ENCODE data around the gene ACTL6B. TPM values are rescaled to one million over a fixed set of nuclear protein-coding genes. Genes with fewer than 3 reads are reported as not detected.

ACTL6B gene
- total RNA-seq, 3 donors from 2014 or later, result not detected

- no peaks in the 10 kb centered on the region for H3K36me3 ChIP-seq
- intact Hi-C loops (cut with DNase I; ENCODE audit: low total_unique reads), result no loop called here
- no peaks in the 10 kb centered on the region for H3K9me3 ChIP-seq
- H3K27ac ChIP-seq, result no peak overlapping the region
- peak overlapping the region; percentile 62 to 85 (median 85) for H3K4me3 ChIP-seq
- TF ChIP-seq CTCF (IDR thresholded peaks at IDR 0.05), result no peak
- TF ChIP-seq POLR2AphosphoS5 (IDR thresholded peaks at IDR 0.05), result no peak
- no peak for TF ChIP-seq POLR2A (IDR thresholded peaks at IDR 0.05)
- no peak for DNase-seq (ENCODE audit: low spot score in 2 of 2)
- peaks cover 0 to 6% of the 10 kb centered on the region in 2 donors for H3K4me1 ChIP-seq
- no peaks in the 10 kb centered on the region for H3K27me3 ChIP-seq
These were observed 42.7 kb downstream of the ACTL6B start for GRCh38 chr7:100613412-100614175.

- H3K4me1 ChIP-seq, result peaks cover 0 to 6% of the 10 kb centered on the region in 2 donors
- peak in 1 of 2 donors; percentile 39 for DNase-seq (ENCODE audit: low spot score in 2 of 2)
- H3K9me3 ChIP-seq, result no peaks in the 10 kb centered on the region
- TF ChIP-seq CTCF (IDR thresholded peaks at IDR 0.05), result no peak
- TF ChIP-seq POLR2AphosphoS5 (IDR thresholded peaks at IDR 0.05), result no peak
- TF ChIP-seq POLR2A (IDR thresholded peaks at IDR 0.05), result no peak
- intact Hi-C loops (cut with DNase I; ENCODE audit: low total_unique reads), result no loop called here
- H3K27me3 ChIP-seq, result no peaks in the 10 kb centered on the region
- H3K4me3 ChIP-seq, result peak overlapping the region; percentile 62 to 85 (median 85)
- H3K27ac ChIP-seq, result peak overlapping the region; percentile 89 to 93
- no peaks in the 10 kb centered on the region for H3K36me3 ChIP-seq
These were observed 43.4 kb downstream of the ACTL6B start for GRCh38 chr7:100612730-100613390.

GRCh38 chr7:100611983-100612729, 44.1 kb downstream of the ACTL6B start, which contains the start of gene MOSPD3:
Gene MOSPD3, plus strand, starts transcription at chr7:100612540. Its CDS starts 252 bp downstream, at chr7:100612792.
- Histone ChIP-seq H3K36me3 (no peaks in the 10 kb centered on the region), H3K4me3 (peak within 1 kb of the TSS; percentile 62 to 85 (median 85)), H3K4me1 (peaks cover 0 to 6% of the 10 kb centered on the region in 2 donors), H3K27ac (peak within 1 kb of the TSS; percentile 89 to 93), H3K9me3 (no peaks in the 10 kb centered on the region), H3K27me3 (no peaks in the 10 kb centered on the region)
- intact Hi-C loops (cut with DNase I; ENCODE audit: low total_unique reads), result no loop called here
- TF ChIP-seq CTCF (IDR thresholded peaks at IDR 0.05), result peak in 2 of 3 donors; percentile 34 to 35
- TF ChIP-seq POLR2A (IDR thresholded peaks at IDR 0.05), result peak; percentile 50
- peak; percentile 94 to 95 (median 95) for TF ChIP-seq POLR2AphosphoS5 (IDR thresholded peaks at IDR 0.05)
- peak; percentile 98 to 99 for DNase-seq (ENCODE audit: low spot score in 2 of 2)

GRCh38 chr7:100609958-100610357, 46.3 kb downstream of the ACTL6B start:
- Histone ChIP-seq H3K27me3 (no peaks in the 10 kb centered on the region), H3K4me1 (peaks cover 0 to 6% of the 10 kb centered on the region in 2 donors), H3K36me3 (no peaks in the 10 kb centered on the region), H3K9me3 (no peaks in the 10 kb centered on the region), H3K4me3 (no peak overlapping the region), H3K27ac (no peak overlapping the region)
- intact Hi-C loops (cut with DNase I; ENCODE audit: low total_unique reads), result loop anchor here (10.0 kb wide), 1 partner anchor 65 kb away; the partner anchor contains the start of gene GNB2
- DNase-seq (ENCODE audit: low spot score in 2 of 2), result no peak
- TF ChIP-seq POLR2AphosphoS5 (IDR thresholded peaks at IDR 0.05) (no peak), CTCF (IDR thresholded peaks at IDR 0.05) (no peak), POLR2A (IDR thresholded peaks at IDR 0.05) (no peak)

All from breast epithelium (tissue), 4 donors.